Spleen (tissue), 11 donors: Measurements from ENCODE around the gene LPCAT3. TPM values are rescaled to one million over a fixed set of nuclear protein-coding genes. Genes with fewer than 3 reads are reported as not detected.
A peak's percentile ranks its signal among the peaks of the same experiment; 100 is the strongest.

Experiments
- DNase-seq: peaks from one replicate; pipeline ENCODE4 v3.0.0-alpha.2; 2020
- H3K27ac ChIP-seq, 8 donors: fragments of 200-600 bp; sonication (generic) in 7 of 8; 1 replicate in 4 of 8; 2 replicates in 4 of 8; pipeline versions ENCODE4 v1.5.0 to v1.8.0; 2016 to 2021; ENCODE audit warnings: inconsistent platforms in 4 of 8, mild to moderate bottlenecking in 4 of 8, moderate library complexity in 1 of 8
- H3K27me3 ChIP-seq, 7 donors: fragments of 200-600 bp; sonication (generic) in 6 of 7; replicated peaks in 1 of 7; 1 replicate in 4 of 7; 2 replicates in 3 of 7; pipeline versions ENCODE4 v1.5.0 to v1.8.0; 2016 to 2021; ENCODE audit warnings: inconsistent platforms in 3 of 7, mild to moderate bottlenecking in 1 of 7
- H3K36me3 ChIP-seq, 6 donors: fragments of 200-600 bp; sonication (generic) in 5 of 6; 1 replicate in 4 of 6; 2 replicates in 2 of 6; pipeline versions ENCODE4 v1.5.0 to v1.8.0; 2016 to 2021; ENCODE audit warnings: inconsistent platforms in 2 of 6
- H3K4me1 ChIP-seq, 6 donors: fragments of 200-600 bp; sonication (generic) in 5 of 6; 1 replicate in 3 of 6; 2 replicates in 3 of 6; pipeline versions ENCODE4 v1.5.0 to v1.8.0; 2016 to 2021; ENCODE audit warnings: inconsistent platforms in 3 of 6
- H3K4me3 ChIP-seq, 8 donors: fragments of 200-600 bp; sonication (generic) in 7 of 8; 1 replicate in 4 of 8; 2 replicates in 4 of 8; pipeline versions ENCODE4 v1.5.0 to v1.8.0; 2016 to 2021; ENCODE audit warnings: inconsistent platforms in 4 of 8, mild to moderate bottlenecking in 4 of 8, moderate library complexity in 2 of 8
- H3K9me3 ChIP-seq, 8 donors: fragments of 200-600 bp; sonication (generic) in 7 of 8; 1 replicate in 4 of 8; 2 replicates in 4 of 8; pipeline versions ENCODE4 v1.5.0 to v1.8.0; 2016 to 2021; ENCODE audit warnings: inconsistent platforms in 4 of 8
- CTCF ChIP-seq, 11 experiments: fragments of 200-600 bp in 7 of 11; fragments of 450-650 bp in 4 of 11; sonication (generic) in 4 of 11; IDR thresholded peaks in 8 of 11; conservative IDR thresholded peaks in 3 of 11; 1 replicate in 7 of 11; 2 replicates in 4 of 11; pipeline versions ENCODE4 v1.4.0 to v1.8.0; 2016 to 2021; ENCODE audit warnings: antibody characterized with exemption in 11 of 11, inconsistent platforms in 4 of 11, mild to moderate bottlenecking in 1 of 11
- POLR2A ChIP-seq, 3 donors: fragments of 450-650 bp; IDR thresholded peaks; one replicate each; pipeline ENCODE4 v1.5.1; 2017; ENCODE audit warnings: antibody characterized with exemption in 3 of 3, mild to moderate bottlenecking in 1 of 3
- POLR2AphosphoS5 ChIP-seq, 3 donors: sonication (generic); formaldehyde crosslinking; IDR thresholded peaks; one replicate each; pipeline ENCODE4 v1.5.1; 2017; ENCODE audit warnings: antibody characterized with exemption in 3 of 3
- WGBS, 5 donors: extraction: QIAGEN DNeasy Blood & Tissue Kit in 3 of 5; methylation state at CpG; one replicate each; pipeline versions ENCODE4 v1.1.5 to v1.1.7; 2013 to 2018; 5-methylcytosine and 5-hydroxymethylcytosine counted together
- intact Hi-C: fragments of 100-400 bp; cut with DNase I; formaldehyde crosslinking; loops from one replicate; pipeline ENCODE4 v1.15.0; 2023; ENCODE audit warnings: low total_unique reads
- microRNA-seq, 3 donors: library from miRNA; unstranded; fragments of <30 nt; microRNA quantifications; one replicate each; pipeline versions ENCODE4 to v1.1.0, GENCODE V29; 2019 to 2020
- polyA plus RNA-seq, 3 donors: library from polyadenylated mRNA; stranded (reverse); fragments of 200-250 nt; gene quantifications; one replicate each; pipeline ENCODE4 v1.2.1, GENCODE V29; 2013
- small RNA-seq, 4 donors: library from RNA; depleted of rRNA; stranded (forward); fragments of <200 nt; gene quantifications; one replicate each; pipeline ENCODE3, GENCODE V24; 2016
- total RNA-seq, 7 donors: library from RNA; depleted of rRNA in 3 of 7; stranded (reverse); fragments of >200 nt in 3 of 7; fragmentation: NEBNext Ultra II Directional in 4 of 7; extraction: Animal tissue kit (Norgen Biotek cat#: 25700) in 4 of 7; gene quantifications; one replicate each; pipeline versions ENCODE4 v1.1.0 to v1.2.1, GENCODE V29; 2016 to 2021
- donor health status: healthy with polysubstance abuse.
- donor health status: DM: no; HTN: no; CAD: no; lungs with moderate emphysema.
- donor health status: DM: no; HTN: no; CAD: no.
- donor health status: Bipolar disorder and iron deficiency.
- donor health status: healthy.
- donor health status: DM: no; HTN: no; CAD: no.
- donor health status: DM: yes; HTN: yes; CAD: no.

The LPCAT3 gene
- total and polyA plus RNA-seq, 10 donors: 9.7 to 52.5 (median 36.9) TPM

DNA sequence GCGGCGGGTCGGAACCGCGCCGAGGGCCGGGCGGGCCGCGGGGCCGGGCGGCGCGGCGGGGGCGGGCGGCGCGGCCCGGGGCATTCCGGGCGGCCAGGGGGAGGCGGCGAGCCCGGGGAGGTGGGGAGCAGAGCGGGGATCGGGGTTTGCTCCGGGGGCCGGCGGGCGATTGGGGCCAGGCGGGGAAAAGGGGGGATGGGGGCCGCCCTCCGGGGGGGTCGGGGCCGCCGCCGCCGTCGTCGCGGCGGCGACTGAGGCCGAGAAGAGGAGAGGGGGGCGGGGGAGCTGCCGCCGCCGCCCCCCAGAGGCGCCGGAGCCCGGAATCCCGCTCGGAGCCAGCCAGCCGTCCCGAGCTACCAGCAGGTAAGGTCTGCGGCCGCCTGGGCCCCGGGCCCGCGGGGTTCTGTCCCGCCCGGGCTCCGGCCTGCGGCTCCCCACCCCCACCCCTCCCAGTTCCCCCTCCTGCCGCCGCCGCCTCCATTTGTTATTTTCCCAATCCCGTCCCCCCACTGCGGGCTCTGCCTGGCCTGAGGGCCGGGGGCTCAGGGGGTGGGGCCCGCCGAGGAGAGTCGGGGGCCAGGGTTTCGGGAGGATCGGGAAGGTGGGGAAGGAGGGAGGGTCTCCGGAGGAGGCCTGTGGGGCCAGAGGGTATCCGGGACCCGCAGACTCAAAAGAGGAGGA is 90.1 kb downstream of the LPCAT3 start:
- Histone ChIP-seq H3K27me3 (peaks cover 0 to 18% (median 0%) of the 10 kb centered on the region in 7 donors), H3K27ac (peak overlapping the region; percentile 74 to 96 (median 90)), H3K4me3 (peak overlapping the region; percentile 47 to 85 (median 58)), H3K4me1 (peaks cover 25 to 94% (median 75%) of the 10 kb centered on the region in 6 donors), H3K9me3 (no peaks in the 10 kb centered on the region), H3K36me3 (peaks cover 0 to 5% (median 0%) of the 10 kb centered on the region in 6 donors)
- intact Hi-C loops: no loop called here
- WGBS, 5 donors: 0 to 1% (median 1%) methylated on average over 23 to 78 of the region's 79 CpGs
- TF ChIP-seq POLR2A (IDR thresholded peaks at IDR 0.05): no peak
- TF ChIP-seq POLR2AphosphoS5 (IDR thresholded peaks at IDR 0.05): peak in 1 of 3 donors; percentile 6
- peak; percentile 84 for DNase-seq

- H3K4me3 ChIP-seq: peak within 1 kb of the TSS; percentile 47 to 85 (median 58)
- H3K27ac ChIP-seq: peak within 1 kb of the TSS; percentile 77 to 96 (median 90)
- peaks cover 0 to 18% (median 0%) of the 10 kb centered on the region in 7 donors for H3K27me3 ChIP-seq
- no peaks in the 10 kb centered on the region for H3K9me3 ChIP-seq
- H3K36me3 ChIP-seq: no peaks in the 10 kb centered on the region
- TF ChIP-seq CTCF (IDR thresholded peaks at IDR 0.05 in 8 of 11, conservative IDR thresholded peaks at IDR 0.05 in 3 of 11) (no peak), POLR2AphosphoS5 (IDR thresholded peaks at IDR 0.05) (peak; percentile 85 to 89 (median 89)), POLR2A (IDR thresholded peaks at IDR 0.05) (no peak)
- DNase-seq: peak; percentile 90
- H3K4me1 ChIP-seq: peaks cover 25 to 94% (median 78%) of the 10 kb centered on the region in 6 donors
- intact Hi-C loops: no loop called here
- WGBS, 5 donors: 0 to 1% (median 0%) methylated on average over 38 to 66 of the region's 66 CpGs
These were observed 90.8 kb downstream of the LPCAT3 start, which contains the start of gene ATN1 for GRCh38 chr12:6927379-6928021. Gene ATN1 (plus strand): TSS chr12:6927959. CDS start chr12:6934002, 6,043 bp downstream.

Small RNA genes within 50 kb of the gene (microRNA-seq; reads per million reads assigned to microRNA genes)
- gene MIR141: 14.4 to 31.4 (median 18.2) reads per million in 3 donors
- gene MIR200C: 170 to 334 (median 309) reads per million in 3 donors

Small RNA genes within 50 kb of the gene (small RNA-seq; reads per million reads assigned to genes)
- 0 reads per million in 4 donors for gene AC006512.1
- 0.83 to 3.6 (median 2.7) reads per million in 4 donors for gene MIR141
- 0.29 to 0.45 (median 0.41) reads per million in 4 donors for gene MIR200C
- 0 reads per million in 4 donors for gene RNU7-1
- 0 to 0.55 (median 0.18) reads per million in 4 donors for gene SCARNA12

Other genes with a start within 250 kb of the LPCAT3 start
- gene LAG3, start 246.0 kb downstream of the LPCAT3 start, total RNA-seq: 10 to 100 TPM in 6 of 7 donors, 1 to 10 TPM in 1; 9.4 to 29.4 (median 17.9) TPM
- gene LAG3, start 246.0 kb downstream of the LPCAT3 start, polyA plus RNA-seq: 1 to 10 TPM; 3.7 to 4.7 (median 4.5) TPM
- gene CD4, start 228.9 kb downstream of the LPCAT3 start, total RNA-seq: 100 to 1,000 TPM; 104 to 207 (median 180) TPM
- gene CD4, start 228.9 kb downstream of the LPCAT3 start, polyA plus RNA-seq: 10 to 100 TPM; 21.8 to 32.8 (median 23.3) TPM
- gene GPR162, start 196.7 kb downstream of the LPCAT3 start, total RNA-seq: 1 to 10 TPM; 2.1 to 7.1 (median 4.0) TPM
- gene GPR162, start 196.7 kb downstream of the LPCAT3 start, polyA plus RNA-seq: 10 to 100 TPM in 2 of 3 donors, 1 to 10 TPM in 1; 5.0 to 14.7 (median 10.3) TPM
- gene P3H3, start 190.1 kb downstream of the LPCAT3 start, total RNA-seq: 10 to 100 TPM in 2 of 7 donors, 1 to 10 TPM in 5; 4.2 to 11.7 (median 6.8) TPM
- 1 to 10 TPM; 4.6 to 6.9 (median 4.7) TPM for gene P3H3, start 190.1 kb downstream of the LPCAT3 start, polyA plus RNA-seq
- 1 to 10 TPM in 6 of 7 donors, under 1 TPM in 1; 0.75 to 3.9 (median 2.6) TPM for gene GNB3, start 177.6 kb downstream of the LPCAT3 start, total RNA-seq
- gene GNB3, start 177.6 kb downstream of the LPCAT3 start, polyA plus RNA-seq: 1 to 10 TPM in 1 of 3 donors, under 1 TPM in 2; 0.93 to 1.3 (median 0.94) TPM
- gene CDCA3, start 167.2 kb downstream of the LPCAT3 start, total RNA-seq: 10 to 100 TPM in 1 of 7 donors, 1 to 10 TPM in 6; 1.9 to 10.2 (median 5.8) TPM
- gene CDCA3, start 167.2 kb downstream of the LPCAT3 start, polyA plus RNA-seq: 10 to 100 TPM in 1 of 3 donors, 1 to 10 TPM in 2; 3.6 to 18.1 (median 5.1) TPM
- 10 to 100 TPM; 29.8 to 62.4 (median 53.5) TPM for gene USP5, start 166.3 kb downstream of the LPCAT3 start, total RNA-seq
- gene USP5, start 166.3 kb downstream of the LPCAT3 start, polyA plus RNA-seq: 10 to 100 TPM; 23.1 to 40.5 (median 23.6) TPM
- gene TPI1, start 150.9 kb downstream of the LPCAT3 start, total RNA-seq: 100 to 1,000 TPM; 218 to 471 (median 288) TPM
- 100 to 1,000 TPM; 234 to 364 (median 311) TPM for gene TPI1, start 150.9 kb downstream of the LPCAT3 start, polyA plus RNA-seq
- gene SPSB2, start 145.2 kb downstream of the LPCAT3 start, total RNA-seq: 10 to 100 TPM in 4 of 7 donors, 1 to 10 TPM in 3; 7.0 to 12.9 (median 10.3) TPM
- 10 to 100 TPM; 11.3 to 17.0 (median 11.5) TPM for gene SPSB2, start 145.2 kb downstream of the LPCAT3 start, polyA plus RNA-seq
- 1 to 10 TPM; 3.1 to 9.6 (median 5.9) TPM for gene LRRC23, start 113.7 kb downstream of the LPCAT3 start, total RNA-seq
- gene LRRC23, start 113.7 kb downstream of the LPCAT3 start, polyA plus RNA-seq: 10 to 100 TPM in 1 of 3 donors, 1 to 10 TPM in 2; 7.0 to 10.1 (median 7.5) TPM
- gene ENO2, start 103.9 kb downstream of the LPCAT3 start, total RNA-seq: 10 to 100 TPM in 6 of 7 donors, 1 to 10 TPM in 1; 7.6 to 37.7 (median 25.0) TPM
- 10 to 100 TPM; 11.5 to 41.3 (median 29.1) TPM for gene ENO2, start 103.9 kb downstream of the LPCAT3 start, polyA plus RNA-seq
- gene ATN1, start 90.5 kb downstream of the LPCAT3 start, total RNA-seq: 100 to 1,000 TPM in 1 of 7 donors, 10 to 100 TPM in 6; 64.7 to 112 (median 81.7) TPM
- gene ATN1, start 90.5 kb downstream of the LPCAT3 start, polyA plus RNA-seq: 10 to 100 TPM; 10.1 to 42.0 (median 21.4) TPM
- gene RNU7-1, start 74.7 kb downstream of the LPCAT3 start, total RNA-seq: not detected
- not detected for gene RNU7-1, start 74.7 kb downstream of the LPCAT3 start, polyA plus RNA-seq
- 100 to 1,000 TPM in 6 of 7 donors, 10 to 100 TPM in 1; 79.2 to 364 (median 116) TPM for gene C12orf57, start 74.5 kb downstream of the LPCAT3 start, total RNA-seq
- 100 to 1,000 TPM; 181 to 323 (median 242) TPM for gene C12orf57, start 74.5 kb downstream of the LPCAT3 start, polyA plus RNA-seq
- 100 to 1,000 TPM; 314 to 431 (median 423) TPM for gene PTPN6, start 67.1 kb downstream of the LPCAT3 start, total RNA-seq
- gene PTPN6, start 67.1 kb downstream of the LPCAT3 start, polyA plus RNA-seq: 100 to 1,000 TPM; 398 to 713 (median 604) TPM
- 100 to 1,000 TPM; 127 to 143 (median 133) TPM for gene PHB2, start 47.8 kb downstream of the LPCAT3 start, total RNA-seq
- 100 to 1,000 TPM; 166 to 199 (median 177) TPM for gene PHB2, start 47.8 kb downstream of the LPCAT3 start, polyA plus RNA-seq
- gene EMG1, start 47.6 kb downstream of the LPCAT3 start, total RNA-seq: 10 to 100 TPM; 19.9 to 56.3 (median 44.0) TPM
- gene EMG1, start 47.6 kb downstream of the LPCAT3 start, polyA plus RNA-seq: 10 to 100 TPM; 23.6 to 38.3 (median 37.1) TPM
- 100 to 1,000 TPM; 235 to 451 (median 312) TPM for gene C1S, start 42.2 kb upstream of the LPCAT3 start, total RNA-seq
- gene C1S, start 42.2 kb upstream of the LPCAT3 start, polyA plus RNA-seq: 100 to 1,000 TPM; 102 to 179 (median 128) TPM
- 100 to 1,000 TPM; 188 to 421 (median 289) TPM for gene C1R, start 74.0 kb upstream of the LPCAT3 start, total RNA-seq
- 100 to 1,000 TPM in 2 of 3 donors, 10 to 100 TPM in 1; 91.8 to 183 (median 154) TPM for gene C1R, start 74.0 kb upstream of the LPCAT3 start, polyA plus RNA-seq
- gene C1RL, start 90.7 kb upstream of the LPCAT3 start, total RNA-seq: 100 to 1,000 TPM in 3 of 7 donors, 10 to 100 TPM in 4; 67.0 to 126 (median 93.1) TPM
- 10 to 100 TPM; 19.1 to 26.1 (median 20.3) TPM for gene C1RL, start 90.7 kb upstream of the LPCAT3 start, polyA plus RNA-seq
- 100 to 1,000 TPM in 5 of 7 donors, 10 to 100 TPM in 2; 55.5 to 158 (median 106) TPM for gene RBP5, start 110.4 kb upstream of the LPCAT3 start, total RNA-seq
- 100 to 1,000 TPM in 1 of 3 donors, 10 to 100 TPM in 2; 93.2 to 170 (median 97.7) TPM for gene RBP5, start 110.4 kb upstream of the LPCAT3 start, polyA plus RNA-seq
- gene CLSTN3, start 111.9 kb upstream of the LPCAT3 start, total RNA-seq: 100 to 1,000 TPM in 2 of 7 donors, 10 to 100 TPM in 5; 40.1 to 131 (median 87.9) TPM
- 10 to 100 TPM; 15.0 to 21.5 (median 18.7) TPM for gene CLSTN3, start 111.9 kb upstream of the LPCAT3 start, polyA plus RNA-seq
- 10 to 100 TPM; 16.9 to 35.8 (median 25.5) TPM for gene PEX5, start 171.2 kb upstream of the LPCAT3 start, total RNA-seq
- 10 to 100 TPM; 13.4 to 19.3 (median 14.4) TPM for gene PEX5, start 171.2 kb upstream of the LPCAT3 start, polyA plus RNA-seq